Stimulated activated CD8-positive, alpha-beta memory T cell treated with anti-CD3 and anti-CD28 coated beads, Interleukin-4, amount 100 ng/mL, for 1 hour (primary cell): ENCODE data around the gene PSG4.
"Not testable (repeated sequence)": the region's sequence is repeated elsewhere in the genome, so short reads cannot be mapped to it uniquely, and the experiment has no call there.

Experiments
- DNase-seq, 2 donors: peaks; one replicate each; pipeline ENCODE4 v3.0.0-alpha.2; 2020; ENCODE audit warnings: low read depth in 2 of 2, low spot score in 1 of 2

PSG4 gene

GRCh38 chr19:43198686-43199419, 6.6 kb downstream of the PSG4 start:
- not testable (repeated sequence) for DNase-seq

- not testable (repeated sequence) for DNase-seq
Observed at GRCh38 chr19:43197666-43198397, 7.6 kb downstream of the PSG4 start.

DNA sequence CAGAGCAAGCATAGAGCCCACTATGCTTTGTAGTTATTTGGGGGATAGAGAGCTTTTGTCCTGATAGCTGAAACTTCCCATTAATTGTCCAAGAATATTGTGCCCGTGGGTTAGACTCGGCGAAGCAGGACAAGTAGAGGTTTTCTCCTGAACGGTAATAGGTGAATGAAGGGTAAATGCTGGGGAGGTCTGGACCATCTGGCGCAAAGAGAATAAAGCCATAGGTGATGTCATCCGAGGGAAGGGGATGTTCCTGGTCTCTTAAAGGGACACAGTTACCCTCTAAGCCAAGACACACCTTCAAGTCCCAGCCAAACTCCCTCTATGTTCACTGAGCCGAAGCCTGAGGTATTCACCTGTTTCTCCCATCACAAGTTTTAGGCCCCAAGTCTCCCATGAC, 11.0 kb downstream of the PSG4 start:
- not testable (repeated sequence) for DNase-seq

- DNase-seq, result not testable (repeated sequence)
Observed at GRCh38 chr19:43192381-43193155, 12.9 kb downstream of the PSG4 start.

DNA sequence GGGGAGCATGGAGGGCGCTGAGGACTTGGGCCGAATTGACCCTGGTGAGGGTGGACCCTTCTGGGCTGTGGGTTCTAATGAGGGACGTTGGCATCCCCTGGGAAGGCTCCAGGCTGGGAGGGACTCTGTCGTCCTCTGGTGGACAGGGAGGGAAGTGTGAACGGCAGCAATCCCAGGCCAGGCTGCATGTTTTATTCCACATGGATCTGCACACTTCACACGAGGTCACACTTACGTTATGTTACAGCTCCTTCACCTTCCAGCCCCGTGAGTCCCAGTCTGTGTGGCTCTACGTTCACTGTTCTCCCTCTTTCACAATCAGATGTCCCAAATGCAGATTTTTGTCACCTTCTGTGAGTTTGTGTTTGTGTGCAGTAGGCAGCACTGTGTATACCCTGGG, 17.3 kb downstream of the PSG4 start:
- not testable (repeated sequence) for DNase-seq

DNA sequence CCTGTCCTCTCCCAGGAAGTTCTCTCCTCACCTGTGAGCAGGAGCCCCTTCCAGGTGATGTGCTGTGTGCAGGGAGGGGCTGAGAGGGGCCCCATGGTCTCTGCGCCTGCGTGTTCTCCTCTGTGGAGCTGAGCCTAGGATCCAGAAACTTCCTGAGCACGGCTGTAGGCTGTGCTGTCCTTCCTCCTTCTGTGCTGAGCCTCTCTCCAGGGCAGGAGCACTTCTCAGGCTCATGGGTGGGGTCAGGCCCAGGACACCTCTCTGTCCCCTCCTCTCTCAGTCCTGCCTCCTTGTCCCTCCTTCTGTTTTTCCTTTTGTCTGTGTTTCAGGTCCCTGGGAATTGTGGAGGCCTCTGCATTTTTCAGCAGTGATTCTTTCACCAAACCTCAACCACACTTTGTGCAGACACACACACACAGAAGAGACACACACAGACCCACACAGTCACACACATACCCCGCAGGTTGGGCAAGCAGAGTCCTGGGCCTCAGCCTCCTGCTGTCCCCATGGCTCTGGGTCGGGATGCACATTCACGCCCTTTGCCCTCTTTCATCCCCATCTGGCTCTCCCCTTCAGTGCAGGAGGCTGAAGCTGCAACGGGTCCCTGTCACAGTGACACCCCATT, 19.0 kb downstream of the PSG4 start, which contains the start of gene PSG5:
PSG5 (minus strand) TSS at position 226 of the 625 bp plus-strand sequence; CDS start at position 95, 131 bp downstream.
- DNase-seq, result not testable (repeated sequence)

GRCh38 chr19:43181869-43182771, 23.3 kb downstream of the PSG4 start:
- not testable (repeated sequence) for DNase-seq

DNA sequence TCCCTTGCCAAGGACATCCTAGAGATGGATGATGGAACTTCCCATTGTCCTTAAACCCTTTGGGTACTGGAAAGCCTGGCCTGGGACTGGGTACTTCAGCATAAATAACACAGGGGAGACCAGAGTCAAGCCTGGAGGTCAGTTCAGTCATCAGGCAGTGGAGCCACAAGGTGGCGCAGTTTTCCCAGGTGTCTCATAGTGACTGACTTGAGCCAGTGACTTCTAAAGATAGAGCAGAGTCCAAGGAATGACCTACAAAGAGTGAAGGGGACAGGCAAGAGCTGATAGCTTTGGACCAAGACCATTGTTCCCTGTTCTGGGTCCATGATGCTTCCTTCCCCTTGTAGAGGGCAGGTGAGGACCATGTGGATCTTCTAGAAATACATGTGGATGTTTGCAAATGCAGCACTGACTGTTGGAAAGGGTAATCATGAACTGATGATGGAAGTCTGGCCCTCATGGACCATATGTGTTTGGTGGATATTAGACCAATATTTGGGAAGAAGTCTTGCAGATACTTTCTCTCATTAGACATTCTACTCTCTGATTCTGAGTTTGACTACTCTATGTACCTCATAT, 25.8 kb downstream of the PSG4 start:
- not testable (repeated sequence) for DNase-seq

- DNase-seq, result not testable (repeated sequence)
Observed at GRCh38 chr19:43178577-43178976, 26.9 kb downstream of the PSG4 start.

DNA sequence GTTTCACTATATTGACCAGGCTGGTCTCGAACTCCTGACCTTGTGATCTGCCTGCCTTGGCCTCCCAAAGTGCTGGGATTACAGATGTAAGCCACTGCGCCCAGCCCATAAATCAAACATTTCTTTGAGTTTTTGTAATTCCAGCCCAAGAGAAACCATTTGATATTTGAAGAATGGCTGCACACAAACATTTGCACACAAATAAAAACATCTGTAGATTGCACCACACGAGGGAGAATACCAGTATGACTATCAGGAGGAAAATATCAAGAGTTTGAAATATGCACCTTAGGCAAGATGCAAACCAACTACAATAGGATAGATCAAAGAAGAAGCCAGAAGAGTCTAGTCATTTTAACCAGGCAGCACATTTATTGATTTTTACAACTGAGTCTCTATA, 39.5 kb downstream of the PSG4 start:
- DNase-seq, result not testable (repeated sequence)

GRCh38 chr19:43163135-43163534, 42.3 kb downstream of the PSG4 start:
- not testable (repeated sequence) for DNase-seq

GRCh38 chr19:43162261-43162660, 43.2 kb downstream of the PSG4 start:
- not testable (repeated sequence) for DNase-seq

- no peak for DNase-seq
Observed at GRCh38 chr19:43152214-43152613, 53.2 kb downstream of the PSG4 start.

DNA sequence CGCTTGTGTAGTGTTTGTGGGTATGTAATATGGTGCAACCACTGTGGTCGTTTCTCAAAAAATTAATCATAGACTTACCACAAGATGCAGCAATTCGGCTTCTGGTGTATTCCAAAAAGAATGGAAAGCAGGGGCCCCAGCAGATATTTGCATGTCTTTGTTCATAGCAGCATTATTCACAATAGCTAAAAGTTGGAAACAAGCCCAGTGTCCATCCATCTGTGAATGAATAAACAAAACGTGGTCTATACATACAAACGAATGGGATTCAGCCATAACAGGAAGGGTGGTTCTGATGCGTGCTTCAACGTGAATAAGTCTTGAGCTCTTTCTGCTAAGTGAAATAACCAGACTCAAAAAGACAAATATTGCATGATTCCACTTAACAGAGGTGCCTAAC, 55.6 kb downstream of the PSG4 start:
- not testable (repeated sequence) for DNase-seq

- no peak for DNase-seq
Observed at GRCh38 chr19:43148233-43148632, 57.2 kb downstream of the PSG4 start.
